T-helper 1 cell treated with Interleukin-12 subunit alpha and Interleukin-12 subunit beta and Interleukin-4 antibody, amounts not matched to agents 30 μg/mL and 1 μg/mL, for 36 hours (primary cell): Measurements from ENCODE around the gene CEP131.
A peak's percentile ranks its signal among the peaks of the same experiment; 100 is the strongest.

Source experiments
- H3K27ac Mint-ChIP-seq: one replicate; pipeline ENCODE4 v1.8.0; 2021; ENCODE audit warnings: mild to moderate bottlenecking, mixed read lengths
- H3K27me3 Mint-ChIP-seq: one replicate; pipeline ENCODE4 v1.8.0; 2021; ENCODE audit warnings: low read depth, mixed read lengths
- H3K36me3 Mint-ChIP-seq: one replicate; pipeline ENCODE4 v1.8.0; 2021; ENCODE audit warnings: low read depth, mixed read lengths
- H3K4me1 Mint-ChIP-seq: one replicate; pipeline ENCODE4 v1.8.0; 2021; ENCODE audit warnings: low read depth, mixed read lengths
- H3K4me3 Mint-ChIP-seq: one replicate; pipeline ENCODE4 v1.8.0; 2021; ENCODE audit warnings: mild to moderate bottlenecking, moderate library complexity, mixed read lengths
- H3K9me3 Mint-ChIP-seq: one replicate; pipeline ENCODE4 v1.8.0; 2021; ENCODE audit warnings: mixed read lengths

CEP131 gene

GRCh38 chr17:81246343-81246670 lies 23.5 kb upstream of the CEP131 start:
- Mint-ChIP-seq H3K27ac (no peak overlapping the region), H3K4me1 (peaks cover 3% of the 10 kb centered on the region), H3K27me3 (no peaks in the 10 kb centered on the region), H3K36me3 (peaks cover 15% of the 10 kb centered on the region), H3K4me3 (no peak overlapping the region), H3K9me3 (no peaks in the 10 kb centered on the region)

- H3K4me1 Mint-ChIP-seq = peaks cover 5% of the 10 kb centered on the region
- no peaks in the 10 kb centered on the region for H3K9me3 Mint-ChIP-seq
- H3K36me3 Mint-ChIP-seq = peaks cover 18% of the 10 kb centered on the region
- no peaks in the 10 kb centered on the region for H3K27me3 Mint-ChIP-seq
- no peak overlapping the region for H3K27ac Mint-ChIP-seq
- H3K4me3 Mint-ChIP-seq = no peak overlapping the region
Observed at GRCh38 chr17:81245665-81246342, 23.0 kb upstream of the CEP131 start.

DNA sequence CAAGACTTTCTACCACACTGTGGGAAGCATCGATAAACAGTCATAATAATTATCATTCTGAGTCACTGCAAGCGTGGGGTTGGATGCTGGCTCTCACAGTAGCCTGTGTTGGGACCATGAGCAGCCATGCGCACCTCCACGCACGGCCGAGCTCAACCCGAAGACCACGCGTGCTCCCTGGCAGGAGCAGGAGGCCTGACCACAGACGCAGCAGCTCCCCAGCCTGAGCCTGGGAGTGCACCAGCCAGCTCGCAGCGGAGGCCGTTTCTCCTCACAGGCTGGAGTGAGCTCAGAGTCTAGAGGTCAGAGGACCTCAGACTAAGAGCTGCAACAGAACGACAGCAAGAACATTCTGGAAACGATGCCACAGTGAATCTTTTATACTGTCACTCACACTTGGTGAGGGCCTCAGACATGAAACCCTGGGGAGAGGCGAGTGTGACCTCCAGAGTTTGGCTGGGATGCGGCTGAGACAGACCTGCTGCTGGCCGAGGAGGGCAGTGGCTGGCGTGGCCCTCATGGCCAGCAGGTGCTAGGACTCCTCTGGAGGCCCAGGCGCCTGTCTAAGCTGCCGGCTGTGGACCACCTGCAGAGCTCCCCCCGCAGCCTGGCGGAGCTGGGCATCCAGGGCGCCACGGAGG lies 22.4 kb upstream of the CEP131 start:
- H3K27ac Mint-ChIP-seq = peak overlapping the region; percentile 31
- no peaks in the 10 kb centered on the region for H3K9me3 Mint-ChIP-seq
- H3K36me3 Mint-ChIP-seq = peaks cover 17% of the 10 kb centered on the region
- peaks cover 10% of the 10 kb centered on the region for H3K4me1 Mint-ChIP-seq
- no peak overlapping the region for H3K4me3 Mint-ChIP-seq
- H3K27me3 Mint-ChIP-seq = no peaks in the 10 kb centered on the region

- Mint-ChIP-seq H3K4me1 (peaks cover 11% of the 10 kb centered on the region), H3K27me3 (no peaks in the 10 kb centered on the region), H3K9me3 (no peaks in the 10 kb centered on the region), H3K4me3 (no peak overlapping the region), H3K27ac (peak overlapping the region; percentile 31), H3K36me3 (peaks cover 20% of the 10 kb centered on the region)
Observed at GRCh38 chr17:81244358-81245023, 21.7 kb upstream of the CEP131 start.

DNA sequence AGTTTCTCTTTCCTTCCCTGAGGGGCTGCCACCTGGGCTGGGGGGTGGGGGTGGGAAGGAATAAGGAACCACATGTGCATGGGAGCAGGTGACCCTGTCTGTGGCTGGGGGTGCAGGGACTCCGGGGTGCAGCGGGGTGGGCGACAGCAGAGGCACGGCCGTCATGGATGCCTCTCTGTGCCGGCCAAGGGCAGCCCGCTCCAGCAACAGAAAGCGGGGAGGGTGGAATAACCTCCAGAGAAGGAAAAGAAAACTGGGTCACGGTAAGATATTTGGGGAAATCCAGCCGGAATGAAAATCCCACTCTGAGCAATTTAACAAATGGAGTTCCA lies 20.5 kb upstream of the CEP131 start:
- H3K27me3 Mint-ChIP-seq = no peaks in the 10 kb centered on the region
- no peak overlapping the region for H3K27ac Mint-ChIP-seq
- H3K36me3 Mint-ChIP-seq = peaks cover 18% of the 10 kb centered on the region
- H3K9me3 Mint-ChIP-seq = no peaks in the 10 kb centered on the region
- peaks cover 11% of the 10 kb centered on the region for H3K4me1 Mint-ChIP-seq
- no peak overlapping the region for H3K4me3 Mint-ChIP-seq

GRCh38 chr17:81242421-81243332 lies 19.9 kb upstream of the CEP131 start:
- H3K9me3 Mint-ChIP-seq = no peaks in the 10 kb centered on the region
- H3K4me3 Mint-ChIP-seq = peak overlapping the region; percentile 42
- peaks cover 15% of the 10 kb centered on the region for H3K4me1 Mint-ChIP-seq
- peak overlapping the region; percentile 9 for H3K27ac Mint-ChIP-seq
- H3K36me3 Mint-ChIP-seq = peaks cover 18% of the 10 kb centered on the region
- H3K27me3 Mint-ChIP-seq = no peaks in the 10 kb centered on the region

GRCh38 chr17:81241648-81242420 lies 19.1 kb upstream of the CEP131 start:
- Mint-ChIP-seq H3K27me3 (no peaks in the 10 kb centered on the region), H3K9me3 (no peaks in the 10 kb centered on the region), H3K36me3 (peaks cover 18% of the 10 kb centered on the region), H3K4me1 (peaks cover 21% of the 10 kb centered on the region), H3K4me3 (peak overlapping the region; percentile 42), H3K27ac (peak overlapping the region; percentile 9)

DNA sequence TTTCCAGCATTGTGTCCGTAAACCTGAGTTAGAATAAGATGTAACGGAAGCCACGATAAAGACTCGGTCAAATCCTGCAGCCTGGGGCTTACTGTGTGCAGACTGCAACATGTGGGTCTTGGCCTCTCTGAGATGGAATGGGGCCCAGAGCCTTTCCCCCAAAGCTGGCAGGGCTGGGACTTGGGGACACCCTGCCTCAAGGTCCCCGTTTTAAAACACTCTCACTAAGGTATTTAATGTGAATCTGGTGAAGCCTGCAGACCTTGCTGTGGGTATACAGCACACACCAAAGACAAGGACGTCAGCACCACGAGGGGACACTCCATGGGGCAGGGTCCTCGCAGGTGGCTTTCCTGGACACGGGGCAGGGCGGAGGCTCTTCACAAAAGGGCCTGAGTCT lies 18.4 kb upstream of the CEP131 start:
- H3K4me3 Mint-ChIP-seq = peak overlapping the region; percentile 97

GRCh38 chr17:81240761-81241160 lies 18.0 kb upstream of the CEP131 start:
- H3K4me1 Mint-ChIP-seq = peaks cover 21% of the 10 kb centered on the region
- H3K27me3 Mint-ChIP-seq = no peaks in the 10 kb centered on the region
- peak overlapping the region; percentile 26 for H3K27ac Mint-ChIP-seq
- peak overlapping the region; percentile 97 for H3K4me3 Mint-ChIP-seq
- H3K36me3 Mint-ChIP-seq = peaks cover 18% of the 10 kb centered on the region
- H3K9me3 Mint-ChIP-seq = no peaks in the 10 kb centered on the region

More for the DNA sequence above, 18.4 kb upstream of the CEP131 start:
- Mint-ChIP-seq H3K27ac (no peak overlapping the region), H3K27me3 (no peaks in the 10 kb centered on the region), H3K4me1 (peaks cover 21% of the 10 kb centered on the region), H3K9me3 (no peaks in the 10 kb centered on the region), H3K36me3 (peaks cover 18% of the 10 kb centered on the region)

- peaks cover 17% of the 10 kb centered on the region for H3K36me3 Mint-ChIP-seq
- peak overlapping the region; percentile 97 for H3K4me3 Mint-ChIP-seq
- H3K9me3 Mint-ChIP-seq = no peaks in the 10 kb centered on the region
- H3K27ac Mint-ChIP-seq = peak overlapping the region; percentile 94
- H3K27me3 Mint-ChIP-seq = no peaks in the 10 kb centered on the region
- H3K4me1 Mint-ChIP-seq = peaks cover 22% of the 10 kb centered on the region
Observed at GRCh38 chr17:81239714-81240555, 17.2 kb upstream of the CEP131 start.

DNA sequence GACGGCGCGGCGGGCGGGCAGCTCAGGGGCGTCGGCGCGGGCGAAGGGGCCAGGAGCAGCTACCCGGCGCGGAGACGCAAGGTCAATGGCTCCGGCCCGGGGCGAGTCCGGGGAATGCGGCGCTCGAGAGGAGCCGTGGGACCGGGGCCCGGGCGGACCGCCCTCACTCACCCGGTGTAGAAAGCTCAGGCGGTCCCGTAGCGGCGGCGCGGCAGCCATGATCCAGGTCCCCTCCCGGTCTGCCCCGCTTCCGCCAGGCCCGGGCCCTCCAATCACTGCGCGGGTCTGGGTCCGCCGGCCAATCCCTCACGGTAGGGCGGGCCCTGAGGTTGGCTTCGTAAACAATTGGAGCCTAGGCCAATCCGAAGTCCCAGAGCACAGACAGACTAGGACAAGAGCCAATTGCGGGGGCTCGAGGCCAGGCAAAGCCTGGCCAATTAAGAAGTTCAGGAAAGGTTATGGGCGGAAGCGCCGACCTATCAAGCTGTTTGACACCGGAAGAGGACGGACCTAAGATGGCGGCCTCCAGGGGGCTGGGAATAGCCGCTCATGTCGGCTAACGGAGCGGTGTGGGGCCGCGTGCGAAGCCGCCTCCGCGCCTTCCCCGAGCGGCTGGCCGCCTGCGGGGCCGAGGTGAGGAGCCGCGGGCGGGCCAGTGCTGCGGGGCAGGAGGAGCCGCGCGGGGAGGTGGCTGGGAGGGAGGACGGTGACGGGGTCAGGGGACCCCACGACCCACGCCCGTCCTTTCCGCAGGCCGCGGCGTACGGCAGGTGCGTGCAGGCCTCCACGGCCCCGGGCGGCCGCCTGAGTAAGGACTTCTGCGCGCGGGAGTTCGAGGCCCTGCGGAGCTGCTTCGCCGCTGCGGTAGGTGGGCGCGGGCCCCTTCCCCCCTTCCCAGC lies 16.3 kb upstream of the CEP131 start, which contains the start of the genes NDUFAF8 and TEPSIN:
Gene NDUFAF8 (plus strand): TSS at position 504 of the 899 bp plus-strand sequence. CDS start 46 bp downstream, at position 550.
Gene TEPSIN (minus strand): TSS at position 241 of the 899 bp plus-strand sequence. CDS start 22 bp downstream, at position 219.
- Mint-ChIP-seq H3K4me1 (peaks cover 25% of the 10 kb centered on the region), H3K36me3 (peaks cover 15% of the 10 kb centered on the region), H3K4me3 (peak within 1 kb of the TSS; percentile 97), H3K27me3 (no peaks in the 10 kb centered on the region), H3K9me3 (no peaks in the 10 kb centered on the region), H3K27ac (peak within 1 kb of the TSS; percentile 94)

DNA sequence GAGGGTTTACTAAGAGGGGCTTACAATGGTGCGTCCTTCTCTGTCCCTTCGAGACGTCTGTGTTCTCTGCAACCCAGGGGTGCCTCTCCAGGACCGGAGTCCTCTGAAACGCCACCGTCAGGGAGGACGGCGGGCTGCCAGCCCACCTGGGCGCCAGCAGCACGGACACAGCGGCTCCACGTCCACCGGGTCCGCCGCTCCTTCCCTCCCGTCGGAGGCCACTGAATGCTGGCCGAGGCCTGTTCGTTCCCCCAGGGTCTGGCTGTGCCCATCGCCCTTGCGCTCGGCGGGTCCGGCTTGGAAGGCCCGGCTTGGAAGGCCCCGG lies 15.7 kb upstream of the CEP131 start:
- peaks cover 25% of the 10 kb centered on the region for H3K4me1 Mint-ChIP-seq
- peak overlapping the region; percentile 71 for H3K4me3 Mint-ChIP-seq
- peaks cover 15% of the 10 kb centered on the region for H3K36me3 Mint-ChIP-seq
- H3K27me3 Mint-ChIP-seq = no peaks in the 10 kb centered on the region
- H3K9me3 Mint-ChIP-seq = no peaks in the 10 kb centered on the region
- no peak overlapping the region for H3K27ac Mint-ChIP-seq
